Peyer's patch (tissue), 4 donors: ENCODE data around the gene RHOA.

ENCODE experiments used
- CTCF ChIP-seq, 6 experiments: fragments of 450-650 bp in 4 of 6; fragments of 200-600 bp in 2 of 6; sonication (generic) in 1 of 6; IDR thresholded peaks; one replicate each; pipeline ENCODE4 v1.5.1; 2017 to 2019; ENCODE audit warnings: antibody characterized with exemption in 6 of 6, mild to moderate bottlenecking in 3 of 6, moderate library complexity in 1 of 6
- POLR2A ChIP-seq, 2 donors: fragments of 450-650 bp; IDR thresholded peaks; one replicate each; pipeline ENCODE4 v1.5.1; 2017; ENCODE audit warnings: antibody characterized with exemption in 2 of 2, mild to moderate bottlenecking in 2 of 2, moderate library complexity in 2 of 2

- TF ChIP-seq CTCF (IDR thresholded peaks at IDR 0.05) (no peak), POLR2A (IDR thresholded peaks at IDR 0.05) (no peak)
Observed at GRCh38 chr3:49313896-49314688, 97.7 kb downstream of the RHOA start.
